Measurements from ENCODE around the gene NAT8L. TPM values are rescaled to one million over a fixed set of nuclear protein-coding genes. Genes with fewer than 3 reads are reported as not detected.

Gene NAT8L
- total RNA-seq, 2 experiments from 2014 or later: 1.0 to 1.1 TPM

DNA sequence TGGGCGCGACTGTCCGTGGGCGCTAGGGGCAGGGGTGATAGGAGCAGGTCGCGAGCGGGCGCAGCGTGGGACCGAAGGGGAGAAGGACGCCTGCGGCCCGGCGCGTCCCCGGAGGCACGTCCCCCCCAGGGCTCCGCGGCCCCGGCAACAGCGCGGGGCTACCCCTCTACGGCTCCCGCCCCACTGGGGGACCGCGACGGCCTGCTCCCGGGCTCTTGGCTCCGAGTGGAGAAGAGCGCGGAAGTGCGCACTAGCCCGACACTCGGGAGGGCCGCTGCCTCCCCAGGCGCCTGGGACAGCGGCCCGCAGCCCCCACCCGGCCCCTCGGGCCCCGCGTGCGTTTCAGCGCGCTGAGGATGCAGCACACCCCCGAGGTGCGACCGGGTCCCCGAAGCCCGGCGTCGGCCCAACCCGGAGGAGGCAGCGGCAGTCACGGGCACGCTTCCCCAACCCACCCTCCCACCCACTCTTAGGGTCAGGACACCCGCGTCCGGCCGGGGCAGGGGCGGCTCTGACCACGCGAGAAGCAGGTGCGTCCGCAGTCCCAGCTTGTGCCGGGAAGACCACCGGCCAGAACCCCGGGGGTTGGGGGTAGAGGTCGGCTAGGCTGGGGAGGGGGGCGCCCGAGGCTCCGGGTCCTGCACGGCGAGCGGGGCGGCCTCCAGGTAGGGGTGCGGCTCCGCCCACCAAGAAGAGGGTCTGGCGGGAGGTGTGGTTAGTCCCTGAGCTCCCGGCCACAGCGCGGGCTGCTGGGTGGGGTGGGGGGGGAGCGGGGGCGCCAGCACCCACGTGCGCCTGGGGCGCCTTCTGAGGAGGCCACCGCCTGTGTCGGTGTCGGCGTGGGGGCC is 18.5 kb upstream of the NAT8L start:
- ATAC-seq (no peak), DNase-seq (no peak)
- intact Hi-C loops (cut with micrococcal nuclease): no loop called here
- H3K4me1 Mint-ChIP-seq (ENCODE audit: low read depth): no peaks in the 10 kb centered on the region
- no peaks in the 10 kb centered on the region for H3K9me3 Mint-ChIP-seq
- peaks cover 26% of the 10 kb centered on the region for H3K27me3 Mint-ChIP-seq
- TF ChIP-seq, protein P1, sequence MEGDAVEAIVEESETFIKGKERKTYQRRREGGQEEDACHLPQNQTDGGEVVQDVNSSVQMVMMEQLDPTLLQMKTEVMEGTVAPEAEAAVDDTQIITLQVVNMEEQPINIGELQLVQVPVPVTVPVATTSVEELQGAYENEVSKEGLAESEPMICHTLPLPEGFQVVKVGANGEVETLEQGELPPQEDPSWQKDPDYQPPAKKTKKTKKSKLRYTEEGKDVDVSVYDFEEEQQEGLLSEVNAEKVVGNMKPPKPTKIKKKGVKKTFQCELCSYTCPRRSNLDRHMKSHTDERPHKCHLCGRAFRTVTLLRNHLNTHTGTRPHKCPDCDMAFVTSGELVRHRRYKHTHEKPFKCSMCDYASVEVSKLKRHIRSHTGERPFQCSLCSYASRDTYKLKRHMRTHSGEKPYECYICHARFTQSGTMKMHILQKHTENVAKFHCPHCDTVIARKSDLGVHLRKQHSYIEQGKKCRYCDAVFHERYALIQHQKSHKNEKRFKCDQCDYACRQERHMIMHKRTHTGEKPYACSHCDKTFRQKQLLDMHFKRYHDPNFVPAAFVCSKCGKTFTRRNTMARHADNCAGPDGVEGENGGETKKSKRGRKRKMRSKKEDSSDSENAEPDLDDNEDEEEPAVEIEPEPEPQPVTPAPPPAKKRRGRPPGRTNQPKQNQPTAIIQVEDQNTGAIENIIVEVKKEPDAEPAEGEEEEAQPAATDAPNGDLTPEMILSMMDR (IDR thresholded peaks at IDR 0.05): no peak
- ChIA-PET CTCF (interaction anchor here (1.2 kb wide), 1 partner anchor 31 kb away, joined by 3 read pairs; no protein-coding TSS in a partner anchor), POLR2A (interaction anchor here (1.1 kb wide), 1 partner anchor 170 kb away, joined by 3 read pairs; the partner anchor contains the start of gene NSD2)
- peak overlapping the region; percentile 30 for H3K4me3 Mint-ChIP-seq
- no peak overlapping the region for H3K27ac Mint-ChIP-seq
- H3K36me3 Mint-ChIP-seq (ENCODE audit: low read depth): no peaks in the 10 kb centered on the region

DNA sequence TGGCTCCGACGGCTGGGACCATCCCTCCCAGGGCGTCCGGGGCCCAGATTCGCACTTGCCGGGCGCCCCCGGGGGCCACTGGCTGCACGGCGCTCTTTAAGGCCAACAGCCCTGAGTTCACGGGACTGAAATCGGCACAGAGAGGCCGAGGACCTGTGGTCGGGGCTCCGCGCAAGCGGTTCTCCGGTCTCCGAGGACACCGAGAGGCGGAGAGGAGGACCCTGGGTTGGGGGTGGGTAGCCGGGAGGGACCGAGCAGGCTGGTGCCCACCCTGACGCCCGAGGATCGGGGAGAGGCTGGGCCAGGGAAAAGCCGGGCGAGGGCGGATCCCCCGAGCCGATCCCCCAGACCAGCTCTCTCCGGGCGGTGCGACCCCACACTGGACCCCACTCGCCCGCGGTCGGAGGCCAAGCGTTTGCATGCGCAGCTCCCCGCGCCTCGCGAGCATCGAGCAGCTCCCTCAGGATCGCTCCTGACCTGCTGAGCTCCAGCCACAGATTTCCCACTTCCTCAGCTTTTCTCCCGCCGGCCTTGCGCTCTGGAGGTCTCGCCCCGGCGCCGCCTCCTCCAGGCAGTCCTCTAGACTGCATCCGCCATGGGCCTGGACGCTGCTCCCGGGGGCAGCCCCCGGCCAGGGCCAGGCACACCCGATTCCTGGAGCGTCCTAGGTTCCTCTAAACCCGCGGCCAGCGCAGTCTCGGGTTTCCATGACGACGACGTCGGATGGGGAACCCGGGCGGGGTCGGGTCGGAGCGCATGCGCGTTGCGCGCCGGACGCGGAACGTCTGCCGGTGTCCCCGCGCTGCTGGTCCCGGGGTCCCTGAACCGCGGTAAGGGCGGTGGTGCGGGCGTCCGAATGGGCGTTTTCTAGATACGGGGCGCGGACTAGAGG is 17.6 kb upstream of the NAT8L start:
- Mint-ChIP-seq H3K4me3 (peak overlapping the region; percentile 74), H3K27me3 (peaks cover 23% of the 10 kb centered on the region), H3K36me3 (ENCODE audit: low read depth) (no peaks in the 10 kb centered on the region), H3K27ac (no peak overlapping the region), H3K9me3 (no peaks in the 10 kb centered on the region), H3K4me1 (ENCODE audit: low read depth) (no peaks in the 10 kb centered on the region)
- ChIA-PET CTCF (interaction anchor here (1.2 kb wide), 1 partner anchor 32 kb away, joined by 3 read pairs; no protein-coding TSS in a partner anchor), POLR2A (interaction anchor here (1.1 kb wide), 1 partner anchor 171 kb away, joined by 3 read pairs; the partner anchor contains the start of gene NSD2)
- TF ChIP-seq, protein P1 (IDR thresholded peaks at IDR 0.05): no peak
- intact Hi-C loops (cut with micrococcal nuclease): no loop called here
- ATAC-seq (peak; percentile 86), DNase-seq (peak; percentile 89)

DNA sequence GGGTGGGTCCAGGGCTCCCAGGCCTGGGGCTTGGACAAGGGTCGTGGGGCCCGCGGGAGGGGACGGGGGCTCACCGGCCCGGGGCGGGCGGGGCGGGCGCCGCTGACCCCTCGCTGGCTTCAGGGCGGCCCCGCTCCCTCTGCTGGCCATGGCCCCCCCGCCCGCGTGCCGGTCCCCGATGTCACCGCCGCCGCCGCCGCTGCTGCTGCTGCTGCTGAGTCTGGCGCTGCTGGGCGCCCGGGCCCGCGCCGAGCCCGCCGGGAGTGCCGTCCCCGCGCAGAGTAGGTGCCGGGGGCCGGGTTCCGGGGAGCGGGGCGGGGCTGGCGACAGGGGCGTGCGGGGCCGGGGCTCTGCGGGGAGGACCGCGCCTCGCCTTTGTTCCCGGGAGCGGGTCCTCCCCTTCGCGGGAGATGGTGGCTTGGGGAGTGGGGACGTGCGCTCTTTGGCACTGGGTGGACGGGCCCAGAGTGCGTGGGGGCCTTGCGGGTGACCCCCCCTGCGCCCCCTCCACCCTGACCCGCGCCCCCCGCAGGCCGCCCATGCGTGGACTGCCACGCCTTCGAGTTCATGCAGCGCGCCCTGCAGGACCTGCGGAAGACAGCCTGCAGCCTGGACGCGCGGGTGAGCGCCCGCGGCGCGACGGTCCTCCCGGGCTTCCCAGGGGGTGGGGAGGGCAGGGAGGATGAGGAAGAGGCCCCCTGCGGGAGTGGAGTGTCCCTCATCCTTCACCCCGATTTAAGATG is 16.8 kb upstream of the NAT8L start:
- DNase-seq (peak; percentile 46), ATAC-seq (peak; percentile 56)
- intact Hi-C loops (cut with micrococcal nuclease): no loop called here
- Mint-ChIP-seq H3K4me3 (peak overlapping the region; percentile 74), H3K9me3 (no peaks in the 10 kb centered on the region), H3K36me3 (ENCODE audit: low read depth) (no peaks in the 10 kb centered on the region), H3K27ac (no peak overlapping the region), H3K27me3 (peaks cover 15% of the 10 kb centered on the region), H3K4me1 (ENCODE audit: low read depth) (no peaks in the 10 kb centered on the region)
- ChIA-PET CTCF (interaction anchor here (1.2 kb wide), 1 partner anchor 33 kb away, joined by 3 read pairs; no protein-coding TSS in a partner anchor), POLR2A (interaction anchor here (1.0 kb wide), 1 partner anchor 33 kb away, joined by 3 read pairs; no protein-coding TSS in a partner anchor)
- TF ChIP-seq, protein P1 (IDR thresholded peaks at IDR 0.05): no peak

DNA sequence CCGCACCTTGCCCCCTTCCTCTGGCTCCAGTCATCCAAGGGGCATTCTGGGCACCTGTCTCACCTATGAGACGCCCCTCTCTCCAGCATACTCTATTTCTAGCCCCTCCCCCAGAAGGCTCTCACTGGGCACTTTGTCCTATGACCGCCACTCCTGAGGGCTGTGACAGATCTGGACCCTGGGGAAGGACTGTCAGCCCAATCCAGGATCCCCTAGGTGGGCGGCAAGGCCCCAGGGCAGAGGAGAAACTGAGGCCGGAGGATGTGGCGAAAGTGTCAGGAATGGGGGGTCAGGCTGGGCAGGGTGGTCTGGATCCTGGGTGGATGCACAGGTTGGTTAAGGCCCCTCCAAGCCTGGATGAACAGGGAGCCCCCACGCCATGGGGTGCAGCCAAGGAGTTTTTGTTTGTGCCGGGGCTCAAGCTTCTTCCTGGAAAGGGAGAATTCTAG is 16.2 kb upstream of the NAT8L start:
- TF ChIP-seq, protein P1 (IDR thresholded peaks at IDR 0.05): no peak
- H3K9me3 Mint-ChIP-seq: no peaks in the 10 kb centered on the region
- ChIA-PET POLR2A (interaction anchor here (1.0 kb wide), 1 partner anchor 34 kb away, joined by 3 read pairs; no protein-coding TSS in a partner anchor), CTCF (no interaction called here)
- intact Hi-C loops (cut with micrococcal nuclease): no loop called here
- DNase-seq (no peak), ATAC-seq (no peak)
- no peak overlapping the region for H3K27ac Mint-ChIP-seq
- peak overlapping the region; percentile 66 for H3K4me3 Mint-ChIP-seq
- H3K4me1 Mint-ChIP-seq (ENCODE audit: low read depth): no peaks in the 10 kb centered on the region
- H3K36me3 Mint-ChIP-seq (ENCODE audit: low read depth): no peaks in the 10 kb centered on the region
- peaks cover 15% of the 10 kb centered on the region for H3K27me3 Mint-ChIP-seq
